HG02981 (cell line): ENCODE results near the gene CPED1.
"Not testable (repeated sequence)": the region's sequence is repeated elsewhere in the genome, so short reads cannot be mapped to it uniquely, and the experiment has no call there.

Experiments used
- ATAC-seq: cut with Tn5 transposase; IDR thresholded peaks from one replicate; pipeline ENCODE4 v1.9.1; 2021; ENCODE audit warnings: mild to moderate bottlenecking, moderate library complexity; ENCODE audit not compliant: unreplicated experiment

The CPED1 gene

GRCh38 chr7:121272676-121273075, 284.2 kb downstream of the CPED1 start:
- no peak for ATAC-seq

- no peak for ATAC-seq
These were observed 285.1 kb downstream of the CPED1 start for GRCh38 chr7:121273467-121274167.

- ATAC-seq: no peak
These were observed 286.0 kb downstream of the CPED1 start for GRCh38 chr7:121274467-121274866.

- no peak for ATAC-seq
These were observed 286.7 kb downstream of the CPED1 start for GRCh38 chr7:121275204-121275603.

- ATAC-seq: no peak
These were observed 287.8 kb downstream of the CPED1 start for GRCh38 chr7:121276313-121276712.

- peak; percentile 99 for ATAC-seq
These were observed 289.9 kb downstream of the CPED1 start for GRCh38 chr7:121278120-121279021.

GRCh38 chr7:121279060-121279620, 290.6 kb downstream of the CPED1 start:
- no peak for ATAC-seq

- ATAC-seq: no peak
These were observed 291.3 kb downstream of the CPED1 start for GRCh38 chr7:121279822-121280221.

GRCh38 chr7:121280656-121281055, 292.1 kb downstream of the CPED1 start:
- ATAC-seq: no peak

GRCh38 chr7:121282129-121282528, 293.6 kb downstream of the CPED1 start:
- ATAC-seq: no peak

- ATAC-seq: no peak
These were observed 296.7 kb downstream of the CPED1 start for GRCh38 chr7:121285066-121285667.

- ATAC-seq: no peak
These were observed 297.7 kb downstream of the CPED1 start for GRCh38 chr7:121286186-121286585.

- ATAC-seq: no peak
These were observed 298.5 kb downstream of the CPED1 start for GRCh38 chr7:121286742-121287734.

- no peak for ATAC-seq
These were observed 300.4 kb downstream of the CPED1 start for GRCh38 chr7:121288894-121289293.

GRCh38 chr7:121289930-121290329, 301.4 kb downstream of the CPED1 start:
- ATAC-seq: not testable (repeated sequence)

GRCh38 chr7:121294448-121294992, 306.0 kb downstream of the CPED1 start:
- no peak for ATAC-seq

GRCh38 chr7:121297843-121298242, 309.3 kb downstream of the CPED1 start:
- ATAC-seq: no peak

GRCh38 chr7:121298831-121299239, 310.3 kb downstream of the CPED1 start:
- ATAC-seq: no peak

GRCh38 chr7:121300685-121301420, 312.3 kb downstream of the CPED1 start:
- ATAC-seq: no peak
